Neutrophil (primary cell): ENCODE measurements around the gene LELP1.

Source experiments
- H3K27ac ChIP-seq: fragments of 200-600 bp; sonication (generic); 2 replicates; pipeline ENCODE4 v1.5.1; 2016; ENCODE audit warnings: mild to moderate bottlenecking, moderate library complexity
- H3K27me3 ChIP-seq: fragments of 200-600 bp; sonication (generic); 2 replicates; pipeline ENCODE4 v1.6.0; 2016; ENCODE audit warnings: mild to moderate bottlenecking
- H3K36me3 ChIP-seq: fragments of 200-600 bp; sonication (generic); 2 replicates; pipeline ENCODE4 v1.5.1; 2017
- H3K4me1 ChIP-seq, 2 experiments: fragments of 200-600 bp in 1 of 2; sonication (generic) in 1 of 2; 1 replicate in 1 of 2; 2 replicates in 1 of 2; pipeline versions ENCODE4 v1.5.1 to v1.6.1; 2013 to 2016; ENCODE audit warnings: low read depth in 1 of 2, low read length in 1 of 2, mild to moderate bottlenecking in 1 of 2, moderate library complexity in 1 of 2; ENCODE audit not compliant: control insufficient read depth in 1 of 2, insufficient read depth in 1 of 2
- H3K4me3 ChIP-seq, 2 experiments: fragments of 200-600 bp in 1 of 2; sonication (generic) in 1 of 2; 1 replicate in 1 of 2; 2 replicates in 1 of 2; pipeline ENCODE4 v1.5.1; 2013 to 2016; ENCODE audit warnings: low read depth in 1 of 2, low read length in 1 of 2, mild to moderate bottlenecking in 1 of 2, moderate library complexity in 1 of 2
- H3K9me3 ChIP-seq: fragments of 200-600 bp; sonication (generic); 2 replicates; pipeline ENCODE4 v1.5.1; 2016
- TF ChIP-seq, protein P1 (sequence below): fragments of 200-600 bp; sonication (generic); IDR thresholded peaks from 2 replicates; pipeline ENCODE4 v1.5.1; 2016; ENCODE audit warnings: antibody characterized with exemption

LELP1 gene

GRCh38 chr1:153206631-153207030 lies 3.4 kb downstream of the LELP1 start:
- peaks cover 80% of the 10 kb centered on the region for H3K27me3 ChIP-seq
- H3K27ac ChIP-seq = no peak overlapping the region
- TF ChIP-seq, protein P1, sequence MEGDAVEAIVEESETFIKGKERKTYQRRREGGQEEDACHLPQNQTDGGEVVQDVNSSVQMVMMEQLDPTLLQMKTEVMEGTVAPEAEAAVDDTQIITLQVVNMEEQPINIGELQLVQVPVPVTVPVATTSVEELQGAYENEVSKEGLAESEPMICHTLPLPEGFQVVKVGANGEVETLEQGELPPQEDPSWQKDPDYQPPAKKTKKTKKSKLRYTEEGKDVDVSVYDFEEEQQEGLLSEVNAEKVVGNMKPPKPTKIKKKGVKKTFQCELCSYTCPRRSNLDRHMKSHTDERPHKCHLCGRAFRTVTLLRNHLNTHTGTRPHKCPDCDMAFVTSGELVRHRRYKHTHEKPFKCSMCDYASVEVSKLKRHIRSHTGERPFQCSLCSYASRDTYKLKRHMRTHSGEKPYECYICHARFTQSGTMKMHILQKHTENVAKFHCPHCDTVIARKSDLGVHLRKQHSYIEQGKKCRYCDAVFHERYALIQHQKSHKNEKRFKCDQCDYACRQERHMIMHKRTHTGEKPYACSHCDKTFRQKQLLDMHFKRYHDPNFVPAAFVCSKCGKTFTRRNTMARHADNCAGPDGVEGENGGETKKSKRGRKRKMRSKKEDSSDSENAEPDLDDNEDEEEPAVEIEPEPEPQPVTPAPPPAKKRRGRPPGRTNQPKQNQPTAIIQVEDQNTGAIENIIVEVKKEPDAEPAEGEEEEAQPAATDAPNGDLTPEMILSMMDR = no peak
- no peaks in the 10 kb centered on the region for H3K36me3 ChIP-seq
- no peaks in the 10 kb centered on the region for H3K4me1 ChIP-seq
- no peak overlapping the region for H3K4me3 ChIP-seq
- H3K9me3 ChIP-seq = no peaks in the 10 kb centered on the region

- TF ChIP-seq, protein P1 = no peak
These were observed 7.0 kb downstream of the LELP1 start for GRCh38 chr1:153210206-153210605.

DNA sequence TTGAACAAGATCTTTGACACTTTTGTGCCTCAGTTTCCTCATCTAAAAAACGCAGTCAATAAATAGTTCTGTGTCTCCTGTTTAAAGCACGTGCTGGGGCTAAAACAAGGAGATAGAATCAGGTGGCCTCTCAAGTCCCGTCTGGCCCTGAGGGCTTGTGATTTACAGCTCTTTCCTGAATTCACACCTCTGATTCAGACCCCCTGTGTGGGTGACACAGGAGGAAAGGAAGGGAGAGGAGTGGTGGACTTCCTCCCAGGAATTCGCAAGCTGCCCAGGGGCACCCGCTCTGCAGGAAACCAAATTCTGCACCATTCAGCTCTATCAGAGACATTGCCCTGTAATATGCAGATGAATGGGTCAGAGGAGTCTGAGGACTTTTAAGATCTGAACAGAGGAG lies 9.0 kb downstream of the LELP1 start:
- TF ChIP-seq, protein P1 = no peak
- no peak overlapping the region for H3K27ac ChIP-seq
- peaks cover 82% of the 10 kb centered on the region for H3K27me3 ChIP-seq
- no peaks in the 10 kb centered on the region for H3K36me3 ChIP-seq
- H3K4me3 ChIP-seq = no peak overlapping the region
- no peaks in the 10 kb centered on the region for H3K4me1 ChIP-seq
- no peaks in the 10 kb centered on the region for H3K9me3 ChIP-seq

More at GRCh38 chr1:153210206-153210605, 7.0 kb downstream of the LELP1 start:
- peaks cover 80% of the 10 kb centered on the region for H3K27me3 ChIP-seq
- H3K9me3 ChIP-seq = no peaks in the 10 kb centered on the region
- no peak overlapping the region for H3K27ac ChIP-seq
- no peaks in the 10 kb centered on the region for H3K36me3 ChIP-seq
- no peak overlapping the region for H3K4me3 ChIP-seq
- H3K4me1 ChIP-seq = no peaks in the 10 kb centered on the region

DNA sequence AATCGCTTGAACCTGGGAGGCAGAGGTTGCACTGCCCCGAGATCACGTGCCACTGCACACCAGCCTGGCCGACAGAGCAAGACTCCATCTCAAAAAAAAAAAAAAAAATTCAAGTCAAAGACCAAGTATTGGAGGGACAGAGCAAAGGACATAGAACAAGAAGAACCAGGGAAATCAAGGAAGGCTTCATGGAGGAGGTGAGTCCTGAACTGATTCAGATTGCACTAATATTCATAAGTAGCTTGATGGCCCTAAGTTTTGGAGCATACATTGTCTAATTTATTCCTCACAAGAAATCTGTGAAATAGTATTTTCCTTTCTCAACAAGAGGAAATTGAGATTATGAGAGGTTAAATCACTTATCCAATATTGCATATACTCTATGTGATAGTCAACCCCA lies 10.3 kb downstream of the LELP1 start:
- no peak overlapping the region for H3K4me3 ChIP-seq
- H3K9me3 ChIP-seq = no peaks in the 10 kb centered on the region
- H3K27me3 ChIP-seq = peaks cover 89% of the 10 kb centered on the region
- no peaks in the 10 kb centered on the region for H3K4me1 ChIP-seq
- TF ChIP-seq, protein P1 = no peak
- no peak overlapping the region for H3K27ac ChIP-seq
- no peaks in the 10 kb centered on the region for H3K36me3 ChIP-seq

- no peaks in the 10 kb centered on the region for H3K36me3 ChIP-seq
- H3K27me3 ChIP-seq = peaks cover 81% of the 10 kb centered on the region
- H3K27ac ChIP-seq = no peak within 1 kb of the TSS
- no peak within 1 kb of the TSS for H3K4me3 ChIP-seq
- no peaks in the 10 kb centered on the region for H3K4me1 ChIP-seq
- H3K9me3 ChIP-seq = no peaks in the 10 kb centered on the region
- TF ChIP-seq, protein P1 = no peak
These were observed 14.0 kb downstream of the LELP1 start, which contains the start of gene PRR9 for GRCh38 chr1:153217212-153217611. Gene PRR9, plus strand, starts transcription at chr1:153217584. Its CDS starts 561 bp downstream, at chr1:153218145.
